Mesothelial cell of epicardium (in vitro differentiated cells): ENCODE measurements around the gene BRINP1. TPM values are rescaled to one million over a fixed set of nuclear protein-coding genes. Genes with fewer than 3 reads are reported as not detected.

Source experiments
- DNase-seq, 2 experiments: peaks; one replicate each; pipeline ENCODE4 v3.0.0; 2021; ENCODE audit warnings: low spot score in 2 of 2; ENCODE audit not compliant: unreplicated experiment in 2 of 2
- H3K27ac Mint-ChIP-seq: 2 replicates; pipeline ENCODE4 v1.8.0; 2021; ENCODE audit warnings: mixed read lengths
- H3K27me3 Mint-ChIP-seq: 2 replicates; pipeline ENCODE4 v1.8.0; 2021; ENCODE audit warnings: low read depth, mixed read lengths
- H3K36me3 Mint-ChIP-seq: 2 replicates; pipeline ENCODE4 v1.8.0; 2021; ENCODE audit warnings: mixed read lengths
- H3K4me1 Mint-ChIP-seq: 2 replicates; pipeline ENCODE4 v1.8.0; 2021; ENCODE audit warnings: mixed read lengths
- H3K4me3 Mint-ChIP-seq: 2 replicates; pipeline ENCODE4 v1.8.0; 2021; ENCODE audit warnings: mild to moderate bottlenecking, moderate library complexity, mixed read lengths
- H3K9me3 Mint-ChIP-seq: 2 replicates; pipeline ENCODE4 v1.8.0; 2021; ENCODE audit warnings: mixed read lengths
- CTCF ChIP-seq: fragments of 200-600 bp; sonication (generic); IDR thresholded peaks from one replicate; pipeline ENCODE4 v1.5.0; 2021; ENCODE audit warnings: antibody characterized with exemption; ENCODE audit not compliant: unreplicated experiment
- total RNA-seq: library from RNA; stranded (reverse); gene quantifications from 3 replicates; pipeline ENCODE4 v1.2.1, GENCODE V29; 2021

BRINP1 gene
- total RNA-seq, 1 donor from 2014 or later = 13.2 TPM

- peaks cover 4% of the 10 kb centered on the region for H3K4me1 Mint-ChIP-seq
- peaks cover 12% of the 10 kb centered on the region for H3K27me3 Mint-ChIP-seq
- peaks cover 5% of the 10 kb centered on the region for H3K9me3 Mint-ChIP-seq
- H3K4me3 Mint-ChIP-seq = no peak overlapping the region
- no peak for DNase-seq
- no peaks in the 10 kb centered on the region for H3K36me3 Mint-ChIP-seq
- no peak for TF ChIP-seq CTCF
- no peak overlapping the region for H3K27ac Mint-ChIP-seq
These were observed 66.1 kb downstream of the BRINP1 start for GRCh38 chr9:119302988-119303698.

GRCh38 chr9:119298076-119298853 is 71.0 kb downstream of the BRINP1 start:
- H3K4me1 Mint-ChIP-seq = peaks cover 4% of the 10 kb centered on the region
- H3K4me3 Mint-ChIP-seq = no peak overlapping the region
- H3K27ac Mint-ChIP-seq = no peak overlapping the region
- H3K36me3 Mint-ChIP-seq = no peaks in the 10 kb centered on the region
- no peak for TF ChIP-seq CTCF
- peaks cover 5% of the 10 kb centered on the region for H3K9me3 Mint-ChIP-seq
- no peak for DNase-seq
- H3K27me3 Mint-ChIP-seq = peaks cover 2% of the 10 kb centered on the region

- H3K4me3 Mint-ChIP-seq = no peak overlapping the region
- no peak overlapping the region for H3K27ac Mint-ChIP-seq
- H3K27me3 Mint-ChIP-seq = peaks cover 10% of the 10 kb centered on the region
- no peak for TF ChIP-seq CTCF
- H3K36me3 Mint-ChIP-seq = no peaks in the 10 kb centered on the region
- no peak for DNase-seq
- H3K4me1 Mint-ChIP-seq = no peaks in the 10 kb centered on the region
- no peaks in the 10 kb centered on the region for H3K9me3 Mint-ChIP-seq
These were observed 77.7 kb downstream of the BRINP1 start for GRCh38 chr9:119291554-119291953.

GRCh38 chr9:119289740-119290433 is 79.3 kb downstream of the BRINP1 start:
- peak in 1 of 2 experiments; percentile 56 for DNase-seq
- no peaks in the 10 kb centered on the region for H3K9me3 Mint-ChIP-seq
- H3K4me1 Mint-ChIP-seq = peaks cover 2% of the 10 kb centered on the region
- TF ChIP-seq CTCF = peak; percentile 72
- no peak overlapping the region for H3K4me3 Mint-ChIP-seq
- H3K27me3 Mint-ChIP-seq = peaks cover 18% of the 10 kb centered on the region
- no peak overlapping the region for H3K27ac Mint-ChIP-seq
- no peaks in the 10 kb centered on the region for H3K36me3 Mint-ChIP-seq

- peaks cover 55% of the 10 kb centered on the region for H3K27me3 Mint-ChIP-seq
- DNase-seq = no peak
- peaks cover 41% of the 10 kb centered on the region for H3K4me1 Mint-ChIP-seq
- TF ChIP-seq CTCF = no peak
- no peak overlapping the region for H3K4me3 Mint-ChIP-seq
- no peak overlapping the region for H3K27ac Mint-ChIP-seq
- H3K36me3 Mint-ChIP-seq = no peaks in the 10 kb centered on the region
- H3K9me3 Mint-ChIP-seq = no peaks in the 10 kb centered on the region
These were observed 84.5 kb downstream of the BRINP1 start for GRCh38 chr9:119284587-119285337.
